NCI-H82 treated with DMSO at 0.1 percent for 48 hours (cell line): ENCODE data around the gene ALPK3.

Source experiments
- DNase-seq: peaks from one replicate; lab custom pipeline; 2025; ENCODE audit not compliant: unreplicated experiment; lab: John Stamatoyannopoulos, UW

Gene ALPK3

DNA sequence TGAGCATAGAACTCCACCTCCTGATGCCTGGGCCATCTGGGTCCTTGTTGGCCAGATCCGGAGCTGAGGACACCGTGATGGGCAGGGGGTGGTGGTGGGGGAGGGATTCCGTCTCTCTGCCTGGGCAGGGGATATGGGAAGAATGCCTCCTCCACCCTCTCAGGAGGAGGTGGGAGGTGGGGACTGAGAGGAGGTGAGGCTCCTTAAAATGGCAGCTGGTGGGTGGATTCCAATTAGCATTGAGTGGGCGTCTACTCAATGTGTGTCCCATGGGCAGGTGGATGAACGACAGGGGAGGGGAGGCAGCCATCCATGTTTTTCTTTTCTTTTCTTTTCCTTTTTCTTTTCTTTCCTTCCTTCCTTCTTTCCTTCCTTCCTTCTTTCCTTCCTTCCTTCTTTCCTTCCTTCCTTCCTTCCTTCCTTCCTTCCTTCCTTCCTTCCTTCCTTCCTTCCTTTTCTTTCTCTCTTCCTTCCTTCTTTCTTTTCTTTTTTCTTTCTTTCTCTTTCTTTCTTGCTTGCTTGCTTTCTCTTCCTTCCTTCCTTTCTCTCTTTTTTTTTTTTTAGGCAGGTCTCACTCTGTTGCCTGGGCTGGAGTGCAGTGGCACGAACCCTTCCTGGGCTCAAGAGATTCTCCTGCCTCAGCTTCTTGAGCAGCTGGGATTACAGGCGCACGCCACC is 72.3 kb downstream of the ALPK3 start:
- DNase-seq = no peak

DNA sequence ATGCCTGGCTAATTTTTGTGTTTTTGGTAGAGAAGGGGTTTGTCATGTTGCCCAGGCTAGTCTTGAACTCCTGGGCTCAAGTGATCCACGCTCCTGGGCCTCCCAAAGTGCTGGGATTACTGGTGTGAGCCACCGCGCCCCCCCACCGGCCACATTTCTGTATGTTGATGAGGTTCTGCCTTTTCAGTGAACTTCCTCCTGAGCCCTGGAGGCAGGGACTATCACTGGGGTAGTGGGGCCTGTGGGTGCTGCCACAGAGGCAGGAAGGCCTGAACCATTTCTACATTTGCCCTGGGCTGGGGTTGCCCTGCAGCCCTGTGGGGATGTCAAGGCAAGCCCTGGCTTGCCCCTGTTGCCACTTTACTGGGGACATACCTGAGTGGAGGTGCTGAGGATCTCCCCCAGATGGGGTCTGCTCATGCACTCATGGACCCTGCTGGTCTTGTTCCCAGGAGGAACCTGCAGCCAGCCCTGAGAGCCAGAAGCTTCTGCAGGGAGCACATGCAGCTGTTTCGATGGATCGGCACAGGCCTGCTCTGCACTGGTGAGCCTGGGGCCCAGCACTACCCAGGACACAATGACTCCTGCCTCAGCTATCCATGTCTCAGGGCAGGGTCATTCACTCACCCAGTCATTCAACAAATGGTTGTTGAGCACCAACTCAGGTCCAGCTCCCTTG is 73.0 kb downstream of the ALPK3 start:
- no peak for DNase-seq

DNA sequence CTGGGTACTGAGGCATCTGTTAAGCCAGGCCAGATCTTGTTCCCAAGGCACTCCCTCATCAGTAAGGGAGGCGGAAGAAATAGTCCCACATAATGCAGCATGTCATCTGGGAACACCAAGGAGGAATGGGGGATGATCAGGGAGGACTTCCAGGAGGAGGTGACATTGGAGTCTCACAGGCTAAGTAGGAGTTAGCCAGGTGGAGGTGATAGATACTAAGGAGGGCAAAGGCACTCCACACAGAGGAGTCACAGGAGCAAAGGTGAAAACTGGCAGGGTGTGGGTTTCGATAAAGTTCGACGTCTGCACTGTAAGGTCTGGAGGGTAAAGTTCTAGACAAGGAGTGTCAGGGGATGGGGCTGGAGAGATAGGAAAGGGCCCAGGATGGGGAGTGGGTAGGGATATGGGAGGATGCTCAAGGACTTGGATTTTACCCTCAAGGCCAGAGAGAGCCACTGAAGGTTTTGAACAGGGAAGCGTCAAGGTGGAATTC is 73.6 kb downstream of the ALPK3 start:
- DNase-seq = no peak

DNA sequence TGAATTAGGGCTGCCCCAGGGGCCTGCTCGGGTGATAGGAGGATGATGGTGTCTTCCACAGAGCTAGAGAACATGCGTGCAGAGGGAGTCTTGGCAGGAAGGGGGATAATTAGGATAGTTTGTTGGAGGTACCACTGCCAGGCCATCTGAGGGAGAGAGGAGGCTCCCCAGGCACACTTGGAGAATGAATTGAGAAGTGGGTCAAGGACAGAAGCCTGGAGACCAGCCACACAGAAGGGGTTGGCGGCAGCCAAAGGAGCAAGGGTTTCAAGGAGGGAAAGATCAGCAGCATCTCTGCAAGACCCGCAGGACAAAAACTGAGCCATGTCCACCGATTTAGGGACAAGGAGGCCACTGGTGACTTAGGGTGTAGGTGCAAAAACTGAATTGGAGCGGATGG is 74.2 kb downstream of the ALPK3 start:
- DNase-seq = no peak

DNA sequence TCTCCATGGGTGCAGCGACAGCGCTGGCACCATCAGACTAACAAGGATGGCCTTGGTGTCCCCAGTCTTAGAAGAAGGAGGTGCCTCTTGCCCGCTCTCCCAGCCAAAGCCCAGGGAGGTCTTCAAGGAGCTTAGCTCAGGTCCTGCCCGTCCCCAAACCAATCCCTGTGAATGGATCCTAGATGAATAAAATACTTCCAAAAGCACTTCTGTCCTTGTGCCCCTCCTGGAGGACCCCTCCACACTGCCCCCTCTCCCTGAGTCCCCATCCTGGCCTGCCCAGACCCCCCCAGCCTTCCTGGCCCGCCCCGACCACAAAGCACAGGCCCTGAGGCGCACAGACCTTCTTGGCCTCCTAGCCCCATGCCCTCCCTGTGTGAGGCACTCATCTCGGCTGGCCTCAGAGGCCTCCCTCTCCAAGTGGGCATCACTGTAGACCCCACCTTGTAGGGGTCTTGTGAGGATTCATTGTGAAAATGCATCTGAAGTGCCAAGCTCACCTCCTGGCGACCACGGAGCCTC is 75.7 kb downstream of the ALPK3 start:
- no peak for DNase-seq

DNA sequence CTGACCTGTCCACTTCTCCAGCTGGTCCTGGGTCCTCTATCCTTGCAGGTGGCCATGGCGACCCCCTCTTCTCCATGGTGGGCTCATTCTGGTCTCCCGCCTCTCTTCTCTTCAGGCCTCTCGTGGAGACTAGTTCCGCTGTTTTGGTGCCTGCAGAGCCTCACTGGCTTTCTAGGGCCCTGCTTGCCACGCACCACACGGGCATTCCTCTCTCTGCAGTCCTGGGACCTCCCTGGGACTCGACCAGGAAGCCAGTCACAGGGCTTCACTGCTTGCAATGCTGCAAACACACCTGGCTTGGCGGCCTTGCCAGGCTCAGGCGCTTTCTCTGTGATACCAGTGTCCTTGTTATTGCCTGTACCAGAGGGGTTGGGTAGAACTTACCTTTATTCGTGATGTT is 76.5 kb downstream of the ALPK3 start:
- no peak for DNase-seq

DNA sequence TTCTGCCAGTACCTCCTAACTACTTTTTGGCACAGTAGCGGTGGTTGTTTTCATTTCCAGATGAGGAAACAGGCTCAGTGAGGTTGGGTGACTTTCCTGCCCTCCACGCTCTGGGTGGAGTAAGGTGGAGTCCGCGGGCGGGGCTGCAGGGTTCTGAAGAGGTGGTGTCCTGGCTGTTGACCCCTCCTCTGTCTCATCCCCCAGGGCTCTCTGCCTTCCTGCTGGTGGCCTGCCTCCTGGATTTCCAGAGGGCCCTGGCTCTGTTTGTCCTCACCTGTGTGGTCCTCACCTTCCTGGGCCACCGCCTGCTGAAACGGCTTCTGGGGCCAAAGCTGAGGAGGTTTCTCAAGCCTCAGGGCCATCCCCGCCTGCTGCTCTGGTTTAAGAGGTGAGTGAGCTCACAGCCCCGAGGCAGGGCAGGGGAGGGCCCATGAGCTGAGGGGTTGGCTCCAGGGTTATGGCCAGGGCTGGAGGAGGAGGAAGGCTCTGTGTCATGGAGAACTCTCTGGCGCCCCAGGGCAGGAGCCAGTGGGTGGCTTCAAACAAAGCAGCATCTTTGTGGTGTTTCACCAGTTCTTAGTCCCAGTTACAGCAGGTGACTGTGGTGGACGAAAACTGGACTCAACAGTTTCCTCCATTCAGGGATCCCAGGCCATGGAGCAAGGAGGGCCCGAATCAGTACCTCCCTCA is 77.7 kb downstream of the ALPK3 start:
- DNase-seq = no peak

DNA sequence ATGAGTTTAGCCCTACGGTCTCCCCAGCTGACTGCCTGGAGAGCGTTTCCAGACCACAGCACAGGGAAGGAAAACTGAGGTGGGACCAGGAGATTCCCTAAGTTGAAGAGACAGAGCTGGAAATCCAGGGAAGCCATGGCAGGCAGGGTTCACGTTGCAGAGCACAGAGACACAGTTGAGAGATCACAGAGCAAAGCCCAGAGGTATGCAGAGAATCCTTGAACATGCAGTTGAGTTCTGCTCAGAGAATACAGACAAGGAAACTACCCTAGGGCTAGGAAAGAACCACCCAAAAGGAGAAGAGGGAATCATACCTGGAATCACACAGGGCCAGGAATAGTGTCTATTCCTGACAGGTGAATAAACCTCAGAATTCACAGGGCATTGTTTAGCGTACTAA is 81.6 kb downstream of the ALPK3 start:
- no peak for DNase-seq

DNA sequence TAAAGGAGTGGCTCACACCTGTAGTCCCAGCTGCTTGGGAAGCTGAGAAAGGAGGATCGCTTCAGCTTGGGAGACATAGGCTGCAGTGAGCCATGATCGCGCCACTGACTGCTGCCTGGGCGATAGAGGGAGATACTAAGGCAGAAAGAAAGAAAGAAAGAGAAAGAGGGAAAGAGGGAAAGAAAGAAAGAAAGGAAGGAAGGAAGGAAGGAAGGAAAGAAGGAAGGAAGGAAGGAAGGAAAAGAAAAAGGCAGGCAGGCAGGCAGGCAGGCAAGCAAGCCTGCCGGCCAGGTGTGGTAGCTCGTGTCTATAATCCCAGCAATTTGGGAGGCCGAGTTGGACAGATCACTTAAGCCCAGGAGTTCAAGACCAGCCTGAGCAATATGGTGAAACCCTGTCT is 82.6 kb downstream of the ALPK3 start:
- DNase-seq = no peak

DNA sequence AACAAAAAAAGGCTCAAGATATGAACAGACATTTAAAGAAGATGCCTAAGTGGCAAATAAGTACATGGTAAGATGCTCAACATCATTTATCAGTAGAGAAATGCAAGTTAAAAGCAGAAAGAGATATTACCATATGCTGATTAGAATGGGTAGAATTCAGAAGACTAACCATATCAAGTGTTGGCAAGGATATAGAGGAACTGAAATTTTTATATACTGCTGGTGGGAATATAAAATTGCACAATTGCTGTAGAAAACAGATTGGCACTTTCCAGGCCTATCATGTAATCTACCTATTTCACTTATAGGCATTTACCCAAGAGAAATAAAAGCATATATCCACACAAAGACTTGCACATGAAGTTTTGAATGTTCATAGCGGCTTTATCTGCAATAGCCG is 84.4 kb downstream of the ALPK3 start:
- no peak for DNase-seq

DNA sequence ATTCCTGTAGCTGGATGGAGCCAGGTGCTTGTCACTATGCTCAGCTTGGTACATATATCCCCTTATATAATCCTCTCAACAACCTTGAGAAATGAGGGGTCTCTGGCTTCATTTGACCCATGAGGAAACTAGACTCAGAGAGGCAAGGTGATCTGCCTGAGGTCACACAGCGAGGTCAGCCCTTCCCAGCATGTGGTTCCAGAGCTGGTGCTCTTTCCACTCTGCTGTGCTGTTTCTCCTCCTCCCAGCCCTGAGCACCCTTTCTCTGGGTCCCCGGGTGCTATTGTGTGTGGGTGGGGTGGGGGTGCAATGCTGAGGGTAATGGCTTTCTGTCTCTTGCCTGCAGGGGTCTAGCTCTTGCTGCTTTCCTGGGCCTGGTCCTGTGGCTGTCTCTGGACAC is 86.6 kb downstream of the ALPK3 start:
- no peak for DNase-seq

DNA sequence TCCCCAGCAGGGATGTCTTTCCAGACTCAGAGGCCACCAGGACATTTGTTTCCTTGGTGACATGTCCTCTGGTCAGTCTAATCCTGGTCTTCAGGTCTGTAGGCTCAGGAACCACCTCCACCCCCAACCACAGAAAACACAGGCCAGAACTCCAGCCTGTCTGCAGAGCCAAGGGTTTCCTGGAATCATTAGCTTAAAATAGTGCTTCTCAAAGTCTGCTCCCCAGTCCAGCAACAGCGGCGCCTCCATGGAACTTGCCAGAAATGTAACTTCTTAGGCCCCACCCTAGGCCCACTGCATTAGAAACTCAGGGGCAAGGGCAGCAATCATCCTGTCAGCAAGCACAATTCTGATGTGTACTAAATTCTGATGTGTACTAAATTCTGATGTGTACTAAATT is 87.3 kb downstream of the ALPK3 start:
- DNase-seq = no peak

DNA sequence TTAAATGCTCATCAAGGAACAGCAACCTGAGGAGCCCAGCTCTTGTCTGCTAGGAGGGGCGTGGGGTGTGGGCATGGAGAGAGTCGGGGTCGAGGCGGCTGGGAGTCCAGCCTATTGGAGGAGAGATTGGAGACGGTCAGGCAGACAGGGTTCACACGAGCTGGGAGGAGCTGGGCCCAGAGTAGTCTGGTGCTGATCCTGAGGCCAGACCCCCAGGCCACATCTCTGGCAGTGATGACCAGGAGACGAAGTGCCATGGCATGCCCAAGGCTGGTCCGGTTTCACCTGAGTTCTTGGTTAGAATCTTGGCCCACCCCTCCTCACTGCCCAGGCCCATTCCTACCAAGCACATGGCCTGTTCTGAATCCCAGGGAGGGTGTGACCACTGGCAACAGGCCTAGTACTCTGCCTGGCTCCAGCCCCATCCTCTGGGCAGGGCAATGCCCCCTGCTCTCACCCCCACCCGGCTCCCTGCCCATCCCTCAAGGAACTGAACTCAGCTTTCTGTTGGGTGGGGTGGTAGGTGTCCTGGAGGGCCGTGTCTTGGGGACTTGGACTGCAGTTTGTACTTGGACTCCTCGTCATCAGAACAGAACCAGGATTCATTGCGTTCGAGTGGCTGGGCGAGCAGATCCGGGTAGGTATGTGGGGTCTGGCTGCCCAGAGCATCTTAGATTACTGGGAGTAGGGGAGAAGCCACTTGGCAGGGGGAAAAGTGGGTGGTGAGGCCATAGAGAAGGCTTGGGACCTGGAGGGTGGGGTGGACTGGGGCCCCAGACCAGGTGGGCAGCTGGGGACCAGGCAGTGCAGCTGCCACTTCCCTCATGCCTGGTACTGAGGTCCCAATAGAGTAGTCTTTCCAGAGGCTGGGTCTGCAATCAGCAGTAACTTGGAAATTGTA is 88.1 kb downstream of the ALPK3 start:
- no peak for DNase-seq

DNA sequence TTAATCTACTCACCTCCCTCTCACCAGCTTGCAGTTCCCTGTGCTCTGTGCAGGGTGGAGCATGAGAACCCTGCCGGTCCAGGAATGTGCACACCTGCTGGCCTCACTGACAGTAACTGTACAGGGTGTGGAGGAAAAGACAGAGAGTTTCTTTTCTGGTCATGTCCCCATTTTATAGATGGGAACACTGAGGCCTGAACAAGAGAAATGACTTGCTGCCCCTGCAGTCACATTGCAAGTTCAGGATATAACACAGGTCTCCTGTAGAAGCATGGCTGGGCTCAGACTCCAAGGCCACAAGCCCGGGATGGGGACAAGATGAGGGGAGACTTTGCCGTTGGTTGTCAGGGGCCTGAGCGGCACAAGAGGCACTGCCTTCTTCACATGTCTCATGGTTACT is 90.6 kb downstream of the ALPK3 start:
- DNase-seq = no peak

DNA sequence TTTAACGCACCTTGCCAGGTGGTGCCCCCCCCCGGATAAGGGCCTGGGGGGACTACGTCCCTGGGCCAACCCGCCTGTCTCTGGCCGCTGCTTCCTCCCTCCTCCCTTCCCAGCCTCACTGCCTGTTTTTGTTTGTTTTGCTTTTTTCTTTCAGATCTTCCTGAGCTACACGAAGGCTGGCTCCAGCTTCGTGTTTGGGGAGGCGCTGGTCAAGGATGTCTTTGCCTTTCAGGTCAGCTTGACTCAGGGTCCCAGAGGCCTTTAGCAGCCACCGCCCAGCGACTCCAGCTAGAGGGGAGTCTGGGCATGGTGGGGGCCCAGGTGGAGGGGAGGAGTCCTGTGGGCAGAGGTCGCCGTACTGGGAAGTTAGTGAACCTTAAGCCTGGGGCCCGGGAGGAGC is 91.4 kb downstream of the ALPK3 start:
- DNase-seq = no peak

DNA sequence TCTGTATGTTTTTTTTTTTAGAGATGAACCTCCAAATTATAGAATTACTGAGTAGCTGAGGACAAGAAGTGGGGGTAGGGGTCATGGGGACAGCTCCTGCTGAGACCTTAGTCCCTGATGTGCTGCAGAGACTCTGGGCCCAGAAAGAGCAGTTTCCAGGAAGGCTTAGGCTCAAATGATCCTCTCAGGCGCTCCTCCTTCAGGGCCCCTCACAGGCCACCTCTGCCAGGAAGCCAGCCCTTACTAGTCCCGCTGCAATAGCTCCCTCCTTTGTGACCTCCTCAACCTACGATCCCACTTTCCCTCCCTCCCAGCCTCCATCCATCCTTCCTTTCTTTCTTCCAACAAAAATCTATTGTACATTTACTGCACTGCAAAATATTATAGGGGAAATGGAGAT is 91.9 kb downstream of the ALPK3 start:
- no peak for DNase-seq

DNA sequence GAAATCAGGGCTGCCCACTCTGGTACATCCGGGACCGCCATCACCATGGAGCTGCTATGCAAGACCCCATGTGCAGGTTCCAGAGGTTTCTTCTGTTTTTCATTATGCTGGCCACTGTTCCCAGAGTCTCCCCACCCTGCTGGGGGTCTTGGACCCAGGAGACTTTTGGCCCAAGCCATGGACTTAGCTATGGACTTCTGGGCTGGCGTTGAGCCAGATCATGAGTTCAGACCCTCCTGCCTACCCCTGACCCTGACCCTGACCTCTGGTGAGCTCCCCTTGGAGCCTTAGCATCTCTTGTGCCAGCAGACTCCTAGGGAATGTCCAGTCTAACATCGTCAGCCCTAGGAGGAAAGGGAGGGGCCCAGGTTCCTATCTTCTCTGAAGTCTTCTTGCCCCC is 92.6 kb downstream of the ALPK3 start:
- DNase-seq = no peak

DNA sequence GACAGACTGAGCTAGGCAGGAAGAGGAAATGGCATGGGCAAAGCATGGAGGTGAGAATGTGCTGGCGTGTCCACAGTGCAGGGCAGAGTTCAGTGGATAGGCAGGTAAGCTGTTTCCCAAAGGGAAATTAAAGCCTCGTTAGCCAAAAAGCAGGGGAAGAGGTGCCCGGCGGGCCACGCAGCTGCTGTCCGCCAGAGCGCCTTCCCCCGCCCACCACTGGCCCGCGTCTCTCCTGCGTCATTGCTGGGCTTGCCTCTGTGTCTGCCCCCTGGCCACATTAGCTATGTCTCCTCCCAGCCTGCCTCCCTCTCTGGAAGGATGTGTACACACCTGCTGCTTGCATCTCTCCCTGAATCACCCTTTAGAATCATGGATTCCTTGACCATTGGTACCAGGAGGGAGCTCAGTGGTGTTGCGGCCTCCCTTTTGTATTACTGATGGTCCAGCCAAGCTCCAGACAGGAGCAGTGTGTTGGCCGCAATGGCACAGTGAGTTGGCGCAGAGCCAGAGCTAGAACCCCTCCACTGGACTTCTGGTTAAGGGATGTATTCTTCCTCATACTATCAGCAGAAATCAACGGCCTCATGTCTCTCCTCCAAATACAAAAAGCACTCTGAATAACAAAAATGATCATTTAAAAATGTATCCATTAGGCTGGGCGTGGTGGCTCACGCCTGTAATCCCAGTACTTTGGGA is 93.9 kb downstream of the ALPK3 start:
- no peak for DNase-seq

DNA sequence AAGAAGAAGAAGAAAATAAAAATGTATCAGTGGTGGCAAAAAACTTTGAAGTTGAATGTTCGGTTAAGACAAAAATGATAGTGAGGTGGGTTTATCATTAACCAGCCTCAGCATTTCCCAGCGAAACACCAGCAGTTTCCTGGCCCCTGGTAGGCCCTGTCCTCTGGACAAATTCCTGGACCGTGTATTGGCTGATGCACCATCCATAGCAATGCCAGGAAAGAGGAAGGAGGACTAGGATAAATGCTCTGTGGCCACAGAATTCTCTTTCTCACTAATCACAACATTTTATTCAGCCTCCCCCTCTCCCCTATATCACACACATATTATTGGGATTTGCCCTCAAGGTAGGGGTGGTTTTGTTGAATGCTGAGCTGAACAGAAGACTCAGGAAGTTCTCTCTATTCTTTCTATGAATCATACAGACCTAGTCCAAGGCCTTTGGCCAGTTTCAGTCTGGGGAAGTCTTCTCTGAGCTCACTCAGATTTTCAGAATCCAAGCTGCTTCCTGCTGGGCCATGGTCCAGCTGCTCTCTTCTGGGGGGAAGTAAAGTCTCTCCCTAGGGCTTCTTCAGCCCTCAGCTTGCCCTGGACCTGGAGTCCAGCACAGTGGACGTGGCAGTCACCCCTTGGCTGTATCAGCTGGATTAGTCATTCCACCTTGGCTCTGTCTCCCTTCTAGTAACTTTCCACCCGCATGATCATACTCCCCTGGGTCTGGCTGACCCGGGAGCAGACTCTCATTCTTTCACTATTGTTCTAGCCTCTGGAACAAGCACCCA is 94.9 kb downstream of the ALPK3 start:
- no peak for DNase-seq

DNA sequence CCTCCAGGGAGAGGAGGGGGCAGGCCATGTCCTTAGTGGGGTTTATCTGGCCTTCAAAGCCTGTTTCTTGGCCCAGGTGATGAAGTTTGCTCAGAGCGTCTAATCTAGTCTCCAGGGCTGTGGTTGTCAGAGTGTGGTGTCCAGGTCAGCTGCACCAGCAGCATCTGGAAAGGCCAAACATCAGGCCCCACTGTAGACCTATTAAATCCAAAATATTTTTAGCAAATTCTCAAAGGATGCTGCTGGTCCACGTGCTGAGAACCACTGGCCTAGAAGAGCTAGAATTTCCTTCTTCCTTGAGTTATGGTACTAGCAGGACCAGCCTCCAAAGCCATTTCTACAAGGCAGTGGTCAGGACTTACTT is 96.2 kb downstream of the ALPK3 start:
- DNase-seq = no peak
